Measurements from ENCODE around the gene CNN3.

GRCh38 chr1:94951046-94951445 is 24.1 kb upstream of the CNN3 start:
- TF ChIP-seq CTCF (IDR thresholded peaks at IDR 0.05 in 4 of 5, conservative IDR thresholded peaks at IDR 0.05 in 1 of 5) (no peak), POLR2A (IDR thresholded peaks at IDR 0.05) (no peak)
